GM23338 (cell line): ENCODE measurements around the gene GLS.

Source experiments
- CREB1 ChIP-seq: fragments of 250-450 bp; sonication (Bioruptor Pico); IDR thresholded peaks from 2 replicates; pipeline ENCODE4 v1.5.0; 2020; ENCODE audit warnings: low read depth, mild to moderate bottlenecking, moderate library complexity
- CTCF ChIP-seq, 2 experiments: fragments of 200-600 bp in 1 of 2; sonication (generic) in 1 of 2; conservative IDR thresholded peaks; 2 replicates each; pipeline versions ENCODE4 v1.5.1 to v1.6.1; 2016 to 2017; ENCODE audit warnings: antibody characterized with exemption in 2 of 2, low read depth in 2 of 2, mild to moderate bottlenecking in 2 of 2, moderate library complexity in 1 of 2
- ETS1 ChIP-seq: IDR thresholded peaks from 2 replicates; pipeline ENCODE4 v1.6.1; 2016; ENCODE audit warnings: antibody characterized with exemption
- EZH2 ChIP-seq: fragments of 200-600 bp; sonication (generic); IDR thresholded peaks from one replicate; pipeline ENCODE4 v1.8.0; 2017; ENCODE audit warnings: antibody characterized with exemption, mild to moderate bottlenecking, low read depth; ENCODE audit not compliant: unreplicated experiment
- EZH2phosphoT487 ChIP-seq: fragments of 200-600 bp; sonication (generic); IDR thresholded peaks from one replicate; pipeline ENCODE4 v1.8.1; 2018; ENCODE audit warnings: antibody characterized with exemption; ENCODE audit not compliant: unreplicated experiment
- NANOG ChIP-seq: IDR thresholded peaks from 2 replicates; pipeline ENCODE4 v1.6.1; 2016; ENCODE audit warnings: antibody characterized with exemption, borderline replicate concordance
- POLR2AphosphoS5 ChIP-seq: IDR thresholded peaks from 2 replicates; pipeline ENCODE4 v1.6.1; 2016; ENCODE audit warnings: antibody characterized with exemption, low read depth
- REST ChIP-seq: IDR thresholded peaks from one replicate; pipeline ENCODE4 v1.6.1; 2018; ENCODE audit warnings: antibody characterized with exemption; ENCODE audit not compliant: unreplicated experiment
- STAT1 ChIP-seq: IDR thresholded peaks from one replicate; pipeline ENCODE4 v1.6.1; 2016; ENCODE audit warnings: antibody characterized with exemption; ENCODE audit not compliant: unreplicated experiment
- ZNF331 ChIP-seq: fragments of 250-450 bp; sonication (Bioruptor Pico); IDR thresholded peaks from 2 replicates; pipeline ENCODE4 v1.5.0; 2020; ENCODE audit warnings: low read depth, mild to moderate bottlenecking, moderate library complexity

- no peak for TF ChIP-seq CTCF (conservative IDR thresholded peaks at IDR 0.05; ENCODE audit: low read depth in 2 of 2)
- TF ChIP-seq POLR2AphosphoS5, result no peak
- TF ChIP-seq EZH2phosphoT487, result no peak
- TF ChIP-seq STAT1, result no peak
- no peak for TF ChIP-seq REST
- TF ChIP-seq NANOG, result no peak
- no peak for TF ChIP-seq EZH2
- TF ChIP-seq CREB1 (CRISPR knock-in tag), result no peak
- no peak for TF ChIP-seq ETS1
- TF ChIP-seq ZNF331 (CRISPR knock-in tag), result no peak
Measured at GRCh38 chr2:190896477-190896876, 15.9 kb downstream of the GLS start.
